Islet of Langerhans (tissue), 1 donor: ENCODE measurements around the gene PIK3R6.

Experiments
- FAIRE-seq: peaks from one replicate; lab custom pipeline; 2011; peaks lifted over from hg19 to GRCh38; lab: Jason Lieb, UNC

Gene PIK3R6

GRCh38 chr17:8849311-8850041, 18.0 kb downstream of the PIK3R6 start:
- FAIRE-seq: no peak

- FAIRE-seq: no peak
These were observed 19.6 kb downstream of the PIK3R6 start for GRCh38 chr17:8847891-8848290.

GRCh38 chr17:8846768-8847211, 20.7 kb downstream of the PIK3R6 start:
- no peak for FAIRE-seq

GRCh38 chr17:8844229-8845218, 22.9 kb downstream of the PIK3R6 start:
- no peak for FAIRE-seq

GRCh38 chr17:8843344-8843743, 24.1 kb downstream of the PIK3R6 start:
- FAIRE-seq: no peak

- no peak for FAIRE-seq
These were observed 25.6 kb downstream of the PIK3R6 start for GRCh38 chr17:8841844-8842243.

GRCh38 chr17:8839410-8839935, 28.0 kb downstream of the PIK3R6 start:
- FAIRE-seq: no peak

GRCh38 chr17:8838551-8839095, 28.9 kb downstream of the PIK3R6 start:
- FAIRE-seq: no peak

- FAIRE-seq: no peak
These were observed 29.9 kb downstream of the PIK3R6 start for GRCh38 chr17:8837563-8838075.

GRCh38 chr17:8836821-8837562, 30.5 kb downstream of the PIK3R6 start:
- FAIRE-seq: no peak

- FAIRE-seq: no peak
These were observed 31.7 kb downstream of the PIK3R6 start for GRCh38 chr17:8835631-8836364.

- FAIRE-seq: no peak
These were observed 32.4 kb downstream of the PIK3R6 start for GRCh38 chr17:8835106-8835505.

GRCh38 chr17:8832711-8833352, 34.6 kb downstream of the PIK3R6 start:
- FAIRE-seq: no peak

- no peak for FAIRE-seq
These were observed 36.1 kb downstream of the PIK3R6 start for GRCh38 chr17:8831234-8831849.

GRCh38 chr17:8830141-8830540, 37.3 kb downstream of the PIK3R6 start:
- no peak for FAIRE-seq

GRCh38 chr17:8829036-8829941, 38.2 kb downstream of the PIK3R6 start:
- FAIRE-seq: no peak

- FAIRE-seq: no peak
These were observed 39.0 kb downstream of the PIK3R6 start for GRCh38 chr17:8828517-8828875.

- no peak for FAIRE-seq
These were observed 40.6 kb downstream of the PIK3R6 start for GRCh38 chr17:8826808-8827435.

- no peak for FAIRE-seq
These were observed 41.7 kb downstream of the PIK3R6 start for GRCh38 chr17:8825802-8826201.
